Measurements from ENCODE around the gene REEP2. TPM values are rescaled to one million over a fixed set of nuclear protein-coding genes. Genes with fewer than 3 reads are reported as not detected.
A peak's percentile ranks its signal among the peaks of the same experiment; 100 is the strongest.

REEP2 gene
- total and polyA plus RNA-seq, 2 experiments from 2014 or later: 0.66 to 0.67 TPM

- no peaks in the 10 kb centered on the region for H3K79me2 ChIP-seq
- H2AFZ ChIP-seq: no peak overlapping the region
- no peaks in the 10 kb centered on the region for H3K36me3 ChIP-seq (replicated peaks; ENCODE audit: insufficient read depth, low read depth)
- H3K4me2 ChIP-seq: no peak overlapping the region
- no peaks in the 10 kb centered on the region for H3K9me2 ChIP-seq (replicated peaks; ENCODE audit: insufficient read depth)
- 86% methylated on average over 12 of the region's 12 CpGs for WGBS (ENCODE audit: low lambda C conversion rate, missing lambda C conversion rate)
- H3K4me3 ChIP-seq: no peak overlapping the region
- no peaks in the 10 kb centered on the region for H3K9me3 ChIP-seq (ENCODE audit: low read depth)
- H3K27me3 ChIP-seq: no peaks in the 10 kb centered on the region
- no peak overlapping the region for H3K27ac ChIP-seq
- no peak for TF ChIP-seq EZH2phosphoT487 (IDR thresholded peaks at IDR 0.05; ENCODE audit: low read depth, severe bottlenecking, unreplicated experiment)
- TF ChIP-seq CTCF (IDR thresholded peaks at IDR 0.05; ENCODE audit: poor library complexity): no peak
- no peak for TF ChIP-seq EZH2 (IDR thresholded peaks at IDR 0.05; ENCODE audit: borderline replicate concordance)
- no peak for DNase-seq (ENCODE audit: low spot score)
- H3K4me1 ChIP-seq (ENCODE audit: insufficient read depth): peaks cover 32% of the 10 kb centered on the region
- no peaks in the 10 kb centered on the region for H4K20me1 ChIP-seq (ENCODE audit: insufficient read depth, poor library complexity, severe bottlenecking)
Measured at GRCh38 chr5:138490648-138491283, 51.9 kb downstream of the REEP2 start.

- H3K4me3 ChIP-seq: peak overlapping the region; percentile 75
- H2AFZ ChIP-seq: peak overlapping the region; percentile 82
- H3K27ac ChIP-seq: no peak overlapping the region
- H4K20me1 ChIP-seq (ENCODE audit: insufficient read depth, poor library complexity, severe bottlenecking): no peaks in the 10 kb centered on the region
- no peaks in the 10 kb centered on the region for H3K9me3 ChIP-seq (ENCODE audit: low read depth)
- H3K4me1 ChIP-seq (ENCODE audit: insufficient read depth): peaks cover 32% of the 10 kb centered on the region
- H3K9me2 ChIP-seq (replicated peaks; ENCODE audit: insufficient read depth): no peaks in the 10 kb centered on the region
- 74% methylated on average over 11 of the region's 11 CpGs for WGBS (ENCODE audit: low lambda C conversion rate, missing lambda C conversion rate)
- H3K4me2 ChIP-seq: peak overlapping the region; percentile 95
- no peaks in the 10 kb centered on the region for H3K36me3 ChIP-seq (replicated peaks; ENCODE audit: insufficient read depth, low read depth)
- no peaks in the 10 kb centered on the region for H3K27me3 ChIP-seq
- no peak for DNase-seq (ENCODE audit: low spot score)
- no peaks in the 10 kb centered on the region for H3K79me2 ChIP-seq
- no peak for TF ChIP-seq EZH2 (IDR thresholded peaks at IDR 0.05; ENCODE audit: borderline replicate concordance)
Measured at GRCh38 chr5:138491284-138491648, 52.4 kb downstream of the REEP2 start.

- H3K27me3 ChIP-seq: no peaks in the 10 kb centered on the region
- H3K36me3 ChIP-seq (replicated peaks; ENCODE audit: insufficient read depth, low read depth): no peaks in the 10 kb centered on the region
- H3K4me2 ChIP-seq: peak overlapping the region; percentile 95
- peaks cover 32% of the 10 kb centered on the region for H3K4me1 ChIP-seq (ENCODE audit: insufficient read depth)
- DNase-seq (ENCODE audit: low spot score): peak; percentile 94
- TF ChIP-seq EZH2 (IDR thresholded peaks at IDR 0.05; ENCODE audit: borderline replicate concordance): no peak
- no peak for TF ChIP-seq CTCF (IDR thresholded peaks at IDR 0.05; ENCODE audit: poor library complexity)
- TF ChIP-seq EZH2phosphoT487 (IDR thresholded peaks at IDR 0.05; ENCODE audit: low read depth, severe bottlenecking, unreplicated experiment): no peak
- no peaks in the 10 kb centered on the region for H3K9me2 ChIP-seq (replicated peaks; ENCODE audit: insufficient read depth)
- WGBS (ENCODE audit: low lambda C conversion rate, missing lambda C conversion rate): 12% methylated on average over 36 of the region's 93 CpGs
- peak overlapping the region; percentile 82 for H2AFZ ChIP-seq
- no peaks in the 10 kb centered on the region for H4K20me1 ChIP-seq (ENCODE audit: insufficient read depth, poor library complexity, severe bottlenecking)
- H3K27ac ChIP-seq: peak overlapping the region; percentile 74
- H3K9me3 ChIP-seq (ENCODE audit: low read depth): no peaks in the 10 kb centered on the region
- H3K79me2 ChIP-seq: no peaks in the 10 kb centered on the region
- H3K4me3 ChIP-seq: peak overlapping the region; percentile 75
Measured at GRCh38 chr5:138491669-138492559, 53.1 kb downstream of the REEP2 start.

- no peak for DNase-seq (ENCODE audit: low spot score)
- 37% methylated on average over 10 of the region's 10 CpGs for WGBS (ENCODE audit: low lambda C conversion rate, missing lambda C conversion rate)
- H3K4me3 ChIP-seq: peak overlapping the region; percentile 27
- no peaks in the 10 kb centered on the region for H3K27me3 ChIP-seq
- H3K9me3 ChIP-seq (ENCODE audit: low read depth): no peaks in the 10 kb centered on the region
- H3K4me2 ChIP-seq: peak overlapping the region; percentile 95
- TF ChIP-seq EZH2phosphoT487 (IDR thresholded peaks at IDR 0.05; ENCODE audit: low read depth, severe bottlenecking, unreplicated experiment): no peak
- no peak for TF ChIP-seq CTCF (IDR thresholded peaks at IDR 0.05; ENCODE audit: poor library complexity)
- TF ChIP-seq EZH2 (IDR thresholded peaks at IDR 0.05; ENCODE audit: borderline replicate concordance): no peak
- H3K9me2 ChIP-seq (replicated peaks; ENCODE audit: insufficient read depth): no peaks in the 10 kb centered on the region
- H2AFZ ChIP-seq: peak overlapping the region; percentile 82
- peak overlapping the region; percentile 74 for H3K27ac ChIP-seq
- H3K79me2 ChIP-seq: no peaks in the 10 kb centered on the region
- H3K4me1 ChIP-seq (ENCODE audit: insufficient read depth): peaks cover 32% of the 10 kb centered on the region
- H3K36me3 ChIP-seq (replicated peaks; ENCODE audit: insufficient read depth, low read depth): no peaks in the 10 kb centered on the region
- H4K20me1 ChIP-seq (ENCODE audit: insufficient read depth, poor library complexity, severe bottlenecking): no peaks in the 10 kb centered on the region
Measured at GRCh38 chr5:138492560-138493045, 53.7 kb downstream of the REEP2 start.
